ENCODE measurements around the gene INSIG1.

The INSIG1 gene

DNA sequence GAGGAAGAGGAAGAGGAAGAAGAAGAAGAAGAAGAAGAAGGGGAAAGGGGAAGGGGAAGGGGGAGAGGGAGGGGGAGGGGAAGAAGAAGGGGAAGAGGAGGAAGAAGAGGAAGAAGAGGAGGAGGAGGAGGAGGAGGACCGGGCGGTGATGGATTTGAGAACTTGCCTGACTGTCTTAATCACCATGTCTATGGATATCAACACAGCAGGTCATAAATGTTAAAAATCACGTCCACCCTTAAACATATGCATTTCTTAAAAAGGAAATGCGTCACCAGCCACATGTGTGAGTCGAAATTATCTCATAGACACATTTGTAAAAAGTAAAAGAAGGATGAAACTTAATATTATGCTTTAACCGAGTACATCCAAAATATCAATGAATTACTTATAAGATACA, 42.1 kb upstream of the INSIG1 start:
- no peak for TF ChIP-seq CTCF (IDR thresholded peaks at IDR 0.05)
- DNase-seq (ENCODE audit: low spot score): no peak
- Histone ChIP-seq H3K4me3 (no peak overlapping the region), H3K27ac (no peak overlapping the region)

DNA sequence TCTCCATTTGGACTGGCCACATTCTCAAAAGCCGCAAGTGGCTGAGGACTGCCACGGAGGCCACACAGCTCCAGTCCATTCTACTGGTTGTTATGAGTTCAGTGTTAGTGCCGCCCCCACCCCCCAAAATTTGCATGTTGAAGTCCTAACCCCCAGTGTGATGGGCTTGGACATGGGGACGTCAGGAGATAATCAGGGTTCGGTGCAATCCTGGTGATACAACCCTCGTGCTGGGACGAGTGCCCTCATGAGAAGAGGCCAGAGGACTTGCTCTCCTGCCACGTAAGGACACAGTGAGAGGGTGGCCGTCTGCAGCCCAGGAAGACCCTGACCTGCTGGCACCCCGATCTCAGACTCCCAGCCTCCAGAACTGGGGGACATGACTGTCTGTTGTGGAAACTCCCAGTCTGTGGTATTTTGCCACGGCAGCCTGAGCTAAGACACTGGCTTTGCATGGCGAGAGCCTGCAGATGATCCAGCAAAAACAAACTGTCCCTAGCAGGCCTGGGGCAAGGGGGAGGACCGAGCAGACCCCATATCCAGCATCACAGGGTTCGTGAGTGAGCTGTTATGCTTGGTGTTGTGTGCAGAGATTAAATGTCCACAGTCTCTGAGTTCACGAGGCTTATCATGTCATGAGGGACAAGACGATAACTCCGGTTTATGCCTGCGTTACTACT, 41.5 kb upstream of the INSIG1 start:
- no peak overlapping the region for H3K27ac ChIP-seq
- no peak for TF ChIP-seq CTCF (IDR thresholded peaks at IDR 0.05)
- no peak for DNase-seq (ENCODE audit: low spot score)
- H3K4me3 ChIP-seq: no peak overlapping the region

DNA sequence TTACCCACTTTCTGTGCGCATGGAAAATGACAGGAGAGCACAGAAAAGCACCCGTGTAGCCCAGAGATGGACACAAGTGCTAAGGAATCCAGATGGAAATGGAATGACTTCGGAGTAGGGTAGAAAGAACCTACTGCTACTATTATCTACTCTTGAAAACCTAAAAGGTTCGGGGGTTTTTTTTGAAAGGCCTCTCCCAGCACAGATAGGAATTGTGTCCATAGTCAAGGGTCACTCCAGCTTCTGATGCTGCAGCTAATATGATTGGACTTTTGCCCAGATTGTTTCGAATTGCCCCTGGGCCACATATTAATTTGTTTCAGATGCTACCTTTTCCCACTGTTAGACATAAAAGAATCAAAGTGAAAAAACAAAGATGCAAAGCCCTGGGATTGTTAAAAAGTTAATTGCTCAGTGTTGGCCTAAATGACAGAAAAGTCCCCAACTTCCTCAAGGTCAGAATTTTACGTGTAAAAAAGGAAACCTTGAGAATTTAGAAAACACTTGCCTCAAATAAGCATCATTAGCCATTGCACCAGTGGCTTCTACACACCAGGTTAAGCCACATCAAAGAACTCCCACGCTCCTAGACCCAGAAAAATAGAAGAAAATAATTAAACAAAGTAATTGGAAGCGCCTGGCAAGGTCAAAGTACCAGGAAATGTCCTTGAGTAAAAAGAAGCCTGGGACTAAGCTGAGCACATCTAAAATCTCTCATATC, 40.8 kb upstream of the INSIG1 start:
- no peak for TF ChIP-seq CTCF (IDR thresholded peaks at IDR 0.05)
- peak overlapping the region in 1 of 2 donors; percentile 91 for H3K27ac ChIP-seq
- peak overlapping the region; percentile 50 for H3K4me3 ChIP-seq
- DNase-seq (ENCODE audit: low spot score): no peak

DNA sequence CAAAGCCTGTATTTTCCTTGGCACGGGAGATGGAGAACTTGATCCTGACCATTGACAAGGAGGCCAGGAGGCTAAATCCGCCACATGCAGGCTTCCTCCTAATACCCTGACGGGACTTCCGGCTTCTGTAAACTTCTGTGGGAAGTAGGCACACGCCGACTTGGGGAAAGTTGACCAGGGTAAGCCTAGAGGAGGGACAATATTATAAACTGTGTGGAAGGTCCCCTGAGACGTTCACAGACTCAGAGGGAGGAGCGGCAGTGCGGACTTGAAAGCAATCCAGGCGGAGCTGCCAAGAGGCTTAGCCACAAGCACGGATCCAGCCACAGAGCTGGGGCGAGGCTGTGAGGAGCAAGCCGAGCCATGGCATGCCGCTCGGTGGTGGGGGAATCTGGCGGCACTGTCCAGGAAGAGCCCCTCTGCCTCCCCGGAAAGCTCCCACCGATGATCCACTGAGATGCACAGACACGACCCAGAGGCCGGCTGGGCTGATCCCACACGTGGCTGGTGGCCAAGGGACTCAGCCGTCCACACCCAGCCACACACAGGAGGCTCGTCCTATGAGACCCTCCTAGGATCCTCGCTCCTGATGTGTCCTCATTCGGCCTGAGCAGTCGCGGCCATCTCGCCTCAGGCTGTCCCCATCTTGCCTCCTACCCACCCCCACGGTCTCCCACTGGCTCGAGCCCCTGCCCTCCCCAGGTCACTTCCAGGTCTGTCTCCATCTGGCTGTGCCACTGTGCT, 40.0 kb upstream of the INSIG1 start:
- peak; percentile 82 for DNase-seq (ENCODE audit: low spot score)
- Histone ChIP-seq H3K27ac (peak overlapping the region; percentile 15 to 91), H3K4me3 (peak overlapping the region; percentile 50)
- no peak for TF ChIP-seq CTCF (IDR thresholded peaks at IDR 0.05)

GRCh38 chr7:155258226-155258560, 39.5 kb upstream of the INSIG1 start:
- H3K4me3 ChIP-seq: peak overlapping the region; percentile 50
- peak overlapping the region; percentile 15 to 91 for H3K27ac ChIP-seq
- no peak for DNase-seq (ENCODE audit: low spot score)
- no peak for TF ChIP-seq CTCF (IDR thresholded peaks at IDR 0.05)

GRCh38 chr7:155259866-155260497, 37.7 kb upstream of the INSIG1 start:
- no peak overlapping the region for H3K4me3 ChIP-seq
- no peak for DNase-seq (ENCODE audit: low spot score)
- TF ChIP-seq CTCF (IDR thresholded peaks at IDR 0.05): no peak
- no peak overlapping the region for H3K27ac ChIP-seq
